Measurements from ENCODE around the gene ATAD2B. TPM values are rescaled to one million over a fixed set of nuclear protein-coding genes. Genes with fewer than 3 reads are reported as not detected.
"Not testable (repeated sequence)": the region's sequence is repeated elsewhere in the genome, so short reads cannot be mapped to it uniquely, and the experiment has no call there.

Gene ATAD2B
- total RNA-seq: 8.1 and 9.1 TPM in 2 replicates

DNA sequence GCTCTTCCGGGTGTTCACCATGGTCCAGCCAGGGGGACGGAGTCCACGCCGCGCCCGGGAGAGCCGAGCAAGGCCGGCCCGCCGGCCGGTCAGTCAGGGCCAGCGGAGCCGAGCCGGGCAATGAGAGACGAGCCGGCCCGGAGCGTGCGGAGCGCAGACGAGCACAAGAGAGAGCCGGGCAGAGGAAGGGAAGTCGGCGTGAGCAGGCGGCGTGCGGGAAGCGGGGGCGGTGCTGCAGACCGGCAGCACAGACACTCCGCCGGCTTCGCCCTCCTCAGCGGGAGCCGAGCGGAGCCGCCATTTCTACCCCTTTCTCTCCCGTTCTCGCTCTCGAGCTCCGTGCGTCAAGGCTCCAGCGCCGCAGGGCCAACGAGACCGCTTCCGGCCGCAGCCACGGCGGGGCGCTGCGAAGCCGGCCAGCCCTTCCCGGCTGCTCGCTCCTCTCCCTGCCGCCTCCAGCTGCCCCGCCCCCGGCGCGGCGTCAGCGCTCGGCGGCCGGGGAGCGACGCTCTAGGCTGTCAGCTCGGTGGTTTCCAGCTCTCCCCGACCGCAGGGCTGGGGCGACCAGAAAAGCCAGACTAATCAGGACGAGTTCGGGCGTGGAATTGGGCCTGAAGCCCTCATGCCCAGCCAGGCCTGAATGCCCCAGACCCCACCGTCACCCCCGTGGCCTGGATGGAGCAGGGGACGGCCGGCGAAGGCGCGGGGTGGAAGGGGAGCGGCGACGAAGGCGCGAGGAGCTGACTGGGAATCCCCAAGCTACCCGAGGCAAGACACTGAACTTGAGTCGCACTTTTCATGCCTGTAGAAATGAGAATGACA is at the start of gene ATAD2B:
Gene ATAD2B, minus strand, starts transcription at position 374 of the 822 bp plus-strand sequence. Its CDS starts 353 bp downstream, at position 21.
- TF ChIP-seq CTCF (IDR thresholded peaks at IDR 0.05; ENCODE audit: insufficient read depth, low read length, poor library complexity, severe bottlenecking): peak; percentile 53
- peak; percentile 63 for DNase-seq (ENCODE audit: low read depth)
- H3K4me3 ChIP-seq (ENCODE audit: low read depth, low read length): peak within 1 kb of the TSS; percentile 60
- H3K36me3 ChIP-seq (ENCODE audit: control insufficient read depth, insufficient read depth, low read length): no peaks in the 10 kb centered on the region
- H3K27me3 ChIP-seq (ENCODE audit: control insufficient read depth, insufficient read depth, low read length): no peaks in the 10 kb centered on the region

DNA sequence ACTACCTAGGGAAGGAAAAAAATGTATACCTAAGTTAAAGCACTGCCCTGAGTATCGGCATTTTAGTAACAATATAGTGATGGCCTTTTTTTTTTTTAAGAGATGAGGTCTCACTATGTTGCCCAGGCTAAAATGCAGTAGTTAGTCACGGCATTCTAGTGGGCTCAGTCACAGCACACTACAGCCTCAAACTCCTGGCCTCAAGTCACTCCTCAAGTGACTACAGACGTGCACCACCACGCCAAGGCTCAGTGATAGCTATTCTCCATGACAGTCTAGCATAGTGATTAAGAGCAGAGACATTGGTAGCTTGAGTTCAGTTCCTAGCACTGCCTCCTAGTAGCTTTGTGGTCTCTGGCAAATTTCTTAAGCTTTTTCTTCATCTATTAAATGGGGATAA is 40.9 kb upstream of the ATAD2B start:
- H3K4me3 ChIP-seq (ENCODE audit: low read depth, low read length): no peak overlapping the region
- H3K27me3 ChIP-seq (ENCODE audit: control insufficient read depth, insufficient read depth, low read length): no peaks in the 10 kb centered on the region
- H3K36me3 ChIP-seq (ENCODE audit: control insufficient read depth, insufficient read depth, low read length): no peaks in the 10 kb centered on the region
- DNase-seq (ENCODE audit: low read depth): no peak
- TF ChIP-seq CTCF (IDR thresholded peaks at IDR 0.05; ENCODE audit: insufficient read depth, low read length, poor library complexity, severe bottlenecking): no peak

DNA sequence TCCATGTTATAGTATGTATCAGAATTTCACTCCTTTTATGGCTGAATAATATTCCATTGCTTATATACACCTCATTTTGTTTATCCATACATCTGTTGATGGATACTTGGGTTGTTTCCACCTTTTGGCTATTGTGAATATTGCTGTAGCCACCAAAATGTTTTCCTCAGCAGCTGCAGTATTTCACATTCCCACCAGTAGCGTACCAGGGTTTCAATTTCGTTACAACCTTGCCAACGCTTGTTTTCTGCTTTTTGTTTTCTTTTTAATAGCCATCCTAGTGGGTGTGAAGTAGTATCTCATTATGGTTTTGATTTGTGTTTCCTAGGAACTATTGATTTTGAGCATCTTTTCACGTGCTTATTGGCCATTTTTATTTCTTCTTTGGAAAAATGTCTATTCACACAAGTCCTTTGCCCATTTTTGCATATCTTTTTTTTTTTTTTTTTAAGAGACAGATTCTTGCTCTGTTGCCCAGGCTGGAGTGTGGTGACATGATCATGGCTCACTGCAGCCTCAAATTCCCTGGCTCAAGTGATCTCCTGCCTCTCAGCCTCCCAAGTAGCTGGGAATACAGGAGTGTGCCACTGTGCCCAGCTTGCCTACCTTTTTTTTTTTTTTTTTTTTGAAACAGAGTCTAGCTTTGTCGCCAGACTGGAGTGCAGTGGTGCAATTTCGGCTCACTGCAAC is 27.5 kb upstream of the ATAD2B start:
- no peak for TF ChIP-seq CTCF (IDR thresholded peaks at IDR 0.05; ENCODE audit: insufficient read depth, low read length, poor library complexity, severe bottlenecking)
- Histone ChIP-seq H3K27me3 (ENCODE audit: control insufficient read depth, insufficient read depth, low read length) (no peaks in the 10 kb centered on the region), H3K4me3 (ENCODE audit: low read depth, low read length) (no peak overlapping the region), H3K36me3 (ENCODE audit: control insufficient read depth, insufficient read depth, low read length) (no peaks in the 10 kb centered on the region)
- no peak for DNase-seq (ENCODE audit: low read depth)

GRCh38 chr2:23953625-23954024 is 26.7 kb upstream of the ATAD2B start:
- TF ChIP-seq CTCF (IDR thresholded peaks at IDR 0.05; ENCODE audit: insufficient read depth, low read length, poor library complexity, severe bottlenecking): no peak
- H3K27me3 ChIP-seq (ENCODE audit: control insufficient read depth, insufficient read depth, low read length): no peaks in the 10 kb centered on the region
- H3K4me3 ChIP-seq (ENCODE audit: low read depth, low read length): no peak overlapping the region
- H3K36me3 ChIP-seq (ENCODE audit: control insufficient read depth, insufficient read depth, low read length): no peaks in the 10 kb centered on the region
- no peak for DNase-seq (ENCODE audit: low read depth)

DNA sequence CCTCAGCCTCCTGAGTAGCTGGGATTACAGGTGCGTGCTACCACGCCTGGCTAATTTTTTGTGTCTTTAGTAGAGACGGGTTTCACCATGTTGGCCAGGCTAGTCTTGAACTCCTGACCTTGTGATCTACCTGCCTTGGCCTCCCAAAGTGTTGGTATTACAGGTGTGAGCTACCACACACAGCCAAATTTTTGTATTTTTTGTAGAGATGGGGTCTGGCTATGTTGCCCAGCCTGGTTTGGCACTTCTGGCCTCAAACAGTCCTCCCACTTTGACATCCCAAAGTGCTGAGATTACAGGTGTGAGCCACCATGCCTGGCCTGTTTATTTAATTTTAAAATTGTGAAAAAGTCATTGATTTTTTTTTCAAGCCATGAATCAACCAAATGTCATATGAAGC is 25.6 kb upstream of the ATAD2B start:
- H3K4me3 ChIP-seq (ENCODE audit: low read depth, low read length); DNase-seq (ENCODE audit: low read depth); H3K36me3 ChIP-seq (ENCODE audit: control insufficient read depth, insufficient read depth, low read length); H3K27me3 ChIP-seq (ENCODE audit: control insufficient read depth, insufficient read depth, low read length): not testable (repeated sequence)

- no peak overlapping the region for H3K4me3 ChIP-seq (ENCODE audit: low read depth, low read length)
- DNase-seq (ENCODE audit: low read depth): no peak
- H3K27me3 ChIP-seq (ENCODE audit: control insufficient read depth, insufficient read depth, low read length): no peaks in the 10 kb centered on the region
- no peaks in the 10 kb centered on the region for H3K36me3 ChIP-seq (ENCODE audit: control insufficient read depth, insufficient read depth, low read length)
- no peak for TF ChIP-seq CTCF (IDR thresholded peaks at IDR 0.05; ENCODE audit: insufficient read depth, low read length, poor library complexity, severe bottlenecking)
Observed at GRCh38 chr2:23947350-23947749, 20.4 kb upstream of the ATAD2B start.

Data from kidney epithelial cell (primary cell).